HepG2 (cell line): ENCODE measurements around the gene CD300A.

Source experiments
- YY1 ChIP-seq: IDR thresholded peaks from 2 replicates; pipeline ENCODE4 v1.6.1; 2011; ENCODE audit warnings: low read length, low read depth, moderate library complexity, mild to moderate bottlenecking; ENCODE audit not compliant: insufficient read depth, insufficient replicate concordance
- TF ChIP-seq, protein P1 (sequence below): sonication (generic); formaldehyde crosslinking; IDR thresholded peaks from 2 replicates; pipeline ENCODE4; 2020; ENCODE audit warnings: missing genetic modification reagents, mild to moderate bottlenecking, borderline replicate concordance

DNA sequence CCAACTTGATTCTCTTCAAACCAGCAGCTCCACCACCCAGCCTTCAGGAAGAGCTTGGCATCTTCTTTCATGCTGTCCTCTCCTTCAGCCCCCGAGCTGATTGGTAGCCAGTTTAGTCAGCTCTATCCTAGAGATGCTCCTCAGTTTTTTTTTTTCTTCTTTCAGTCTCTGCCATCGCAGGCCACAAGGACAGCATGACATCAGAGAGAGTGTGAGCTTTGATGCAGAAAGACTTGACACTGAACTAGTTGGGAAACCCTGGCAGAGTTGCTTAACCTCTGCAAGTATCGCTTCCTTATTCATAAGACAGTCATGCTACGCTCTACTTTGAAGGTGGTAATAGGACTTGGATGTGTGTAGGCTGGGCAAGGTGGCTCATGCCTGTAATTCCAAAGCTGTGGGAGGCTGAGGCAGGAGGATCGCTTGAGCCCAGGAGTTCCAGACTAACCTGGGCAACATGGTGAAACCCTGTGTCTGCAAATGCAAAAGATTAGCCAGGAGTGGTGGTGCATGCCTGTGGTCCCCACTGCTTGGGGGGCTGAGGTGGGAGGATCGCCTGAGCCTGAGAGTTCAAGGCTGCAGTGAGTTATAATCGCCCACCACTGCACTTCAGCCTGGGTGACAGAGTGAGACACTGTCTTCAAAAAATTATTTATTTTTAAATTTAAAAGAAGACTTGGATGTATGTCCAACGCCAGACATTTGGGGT, 62.2 kb downstream of the CD300A start:
- no peak for TF ChIP-seq YY1
- TF ChIP-seq, protein P1, sequence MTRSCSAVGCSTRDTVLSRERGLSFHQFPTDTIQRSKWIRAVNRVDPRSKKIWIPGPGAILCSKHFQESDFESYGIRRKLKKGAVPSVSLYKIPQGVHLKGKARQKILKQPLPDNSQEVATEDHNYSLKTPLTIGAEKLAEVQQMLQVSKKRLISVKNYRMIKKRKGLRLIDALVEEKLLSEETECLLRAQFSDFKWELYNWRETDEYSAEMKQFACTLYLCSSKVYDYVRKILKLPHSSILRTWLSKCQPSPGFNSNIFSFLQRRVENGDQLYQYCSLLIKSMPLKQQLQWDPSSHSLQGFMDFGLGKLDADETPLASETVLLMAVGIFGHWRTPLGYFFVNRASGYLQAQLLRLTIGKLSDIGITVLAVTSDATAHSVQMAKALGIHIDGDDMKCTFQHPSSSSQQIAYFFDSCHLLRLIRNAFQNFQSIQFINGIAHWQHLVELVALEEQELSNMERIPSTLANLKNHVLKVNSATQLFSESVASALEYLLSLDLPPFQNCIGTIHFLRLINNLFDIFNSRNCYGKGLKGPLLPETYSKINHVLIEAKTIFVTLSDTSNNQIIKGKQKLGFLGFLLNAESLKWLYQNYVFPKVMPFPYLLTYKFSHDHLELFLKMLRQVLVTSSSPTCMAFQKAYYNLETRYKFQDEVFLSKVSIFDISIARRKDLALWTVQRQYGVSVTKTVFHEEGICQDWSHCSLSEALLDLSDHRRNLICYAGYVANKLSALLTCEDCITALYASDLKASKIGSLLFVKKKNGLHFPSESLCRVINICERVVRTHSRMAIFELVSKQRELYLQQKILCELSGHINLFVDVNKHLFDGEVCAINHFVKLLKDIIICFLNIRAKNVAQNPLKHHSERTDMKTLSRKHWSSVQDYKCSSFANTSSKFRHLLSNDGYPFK (CRISPR knock-in tag) = no peak
